HepG2 (cell line): ENCODE data around the gene ATP6V0A1. TPM values are rescaled to one million over a fixed set of nuclear protein-coding genes. Genes with fewer than 3 reads are reported as not detected.

Experiments
- CHCHD3 ChIP-seq: sonication (generic); formaldehyde crosslinking; IDR thresholded peaks from 2 replicates; pipeline ENCODE4 v1.8.0; 2022; ENCODE audit warnings: mild to moderate bottlenecking, missing genetic modification reagents, moderate library complexity
- EEA1 ChIP-seq: sonication (generic); formaldehyde crosslinking; IDR thresholded peaks from 2 replicates; pipeline ENCODE4 v1.5.1; 2020; ENCODE audit warnings: mild to moderate bottlenecking, missing genetic modification reagents, borderline replicate concordance
- FOXA1 ChIP-seq, 2 experiments: fragments of 450-650 bp in 1 of 2; sonication (generic) in 1 of 2; formaldehyde crosslinking in 1 of 2; IDR thresholded peaks; 2 replicates each; pipeline versions ENCODE4 v1.4.0 to v1.6.1; 2016 to 2020; ENCODE audit warnings: missing genetic modification reagents in 1 of 2
- HIC2 ChIP-seq: sonication (generic); formaldehyde crosslinking; IDR thresholded peaks from 2 replicates; pipeline ENCODE4 v1.9.0; 2022; ENCODE audit warnings: low read depth, missing genetic modification reagents
- HOXD1 ChIP-seq: sonication (generic); formaldehyde crosslinking; IDR thresholded peaks from 2 replicates; pipeline ENCODE4 v1.5.0; 2020; ENCODE audit warnings: missing genetic modification reagents
- JUN ChIP-seq: sonication (generic); formaldehyde crosslinking; IDR thresholded peaks from 2 replicates; pipeline ENCODE4 v1.4.0; 2020; ENCODE audit warnings: mild to moderate bottlenecking, missing genetic modification reagents
- KDM3A ChIP-seq: IDR thresholded peaks from 2 replicates; pipeline ENCODE4 v1.6.1; 2018; ENCODE audit warnings: low read depth, missing compliant biosample characterization
- MIER2 ChIP-seq: IDR thresholded peaks from 2 replicates; pipeline ENCODE4 v1.6.1; 2016; ENCODE audit warnings: missing biosample characterization, missing genetic modification reagents
- MTF1 ChIP-seq: sonication (generic); formaldehyde crosslinking; IDR thresholded peaks from 2 replicates; pipeline ENCODE4 v1.5.0; 2020; ENCODE audit warnings: missing genetic modification reagents
- RBM22 ChIP-seq: fragments of 200-400 bp; formaldehyde crosslinking; optimal IDR thresholded peaks from 2 replicates; pipeline ENCODE3; 2017; ENCODE audit warnings: mild to moderate bottlenecking, low read length, moderate library complexity
- SOX5 ChIP-seq: IDR thresholded peaks from 2 replicates; pipeline ENCODE4 v1.6.1; 2016; ENCODE audit warnings: borderline replicate concordance
- ZFY ChIP-seq: sonication (generic); formaldehyde crosslinking; IDR thresholded peaks from 2 replicates; pipeline ENCODE4 v1.4.0; 2020; ENCODE audit warnings: missing genetic modification reagents
- ZNF343 ChIP-seq: sonication (generic); formaldehyde crosslinking; IDR thresholded peaks from 2 replicates; pipeline ENCODE4 v1.4.0; 2020; ENCODE audit warnings: mild to moderate bottlenecking, missing genetic modification reagents
- ZNF354B ChIP-seq: sonication (generic); formaldehyde crosslinking; IDR thresholded peaks from 2 replicates; pipeline ENCODE4 v1.8.0; 2022; ENCODE audit warnings: mild to moderate bottlenecking, missing genetic modification reagents
- ZNF773 ChIP-seq: sonication (generic); formaldehyde crosslinking; IDR thresholded peaks from 2 replicates; pipeline ENCODE4 v1.4.0; 2020; ENCODE audit warnings: missing genetic modification reagents, borderline replicate concordance
- ZNF776 ChIP-seq: sonication (generic); formaldehyde crosslinking; IDR thresholded peaks from 2 replicates; pipeline ENCODE4 v1.4.0; 2020; ENCODE audit warnings: mild to moderate bottlenecking, missing genetic modification reagents
- ZNF782 ChIP-seq: sonication (generic); formaldehyde crosslinking; IDR thresholded peaks from 2 replicates; pipeline ENCODE4 v1.4.0; 2020; ENCODE audit warnings: missing genetic modification reagents, mild to moderate bottlenecking, borderline replicate concordance
- polyA plus RNA-seq, 8 experiments: library from polyadenylated mRNA; depleted of rRNA in 3 of 8; stranded (reverse) in 7 of 8; unstranded in 1 of 8; fragments of >200 nt; fragmentation: Illumina TruSeq in 4 of 8; extraction: Trizol in 4 of 8; gene quantifications; 2 replicates each; pipeline versions ENCODE4 v1.2.1 to v1.2.3, GENCODE V29; 2011 to 2016; ENCODE audit warnings: low read depth in 4 of 8, missing spikeins in 1 of 8, mixed read lengths in 1 of 8; ENCODE audit not compliant: insufficient read depth in 1 of 8
- total RNA-seq, 5 experiments: library from RNA; depleted of rRNA; stranded (reverse); fragments of >200 nt; fragmentation: Illumina TruSeq; extraction: Trizol; gene quantifications; 2 replicates each; pipeline ENCODE4 v1.2.3, GENCODE V29; 2016; ENCODE audit warnings: low read depth in 1 of 5
- TF ChIP-seq, protein P1 (sequence below): sonication (generic); formaldehyde crosslinking; IDR thresholded peaks from 2 replicates; pipeline ENCODE4 v1.8.0; 2022; ENCODE audit warnings: mild to moderate bottlenecking, missing genetic modification reagents; ENCODE audit not compliant: insufficient replicate concordance
- TF ChIP-seq, protein P2 (sequence below): sonication (generic); formaldehyde crosslinking; IDR thresholded peaks from 2 replicates; pipeline ENCODE4 v1.4.0; 2020; ENCODE audit warnings: missing genetic modification reagents, mild to moderate bottlenecking, borderline replicate concordance
- TF ChIP-seq, protein P3 (sequence below): sonication (generic); formaldehyde crosslinking; IDR thresholded peaks from 2 replicates; pipeline ENCODE4 v1.8.1; 2023; ENCODE audit warnings: mild to moderate bottlenecking, missing genetic modification reagents

Gene ATP6V0A1
- total and polyA plus RNA-seq, 2 of the 13 experiments (the other 11 are each of a cell fraction or from before 2014, with no cell fraction given), result 27.9 to 54.1 TPM

DNA sequence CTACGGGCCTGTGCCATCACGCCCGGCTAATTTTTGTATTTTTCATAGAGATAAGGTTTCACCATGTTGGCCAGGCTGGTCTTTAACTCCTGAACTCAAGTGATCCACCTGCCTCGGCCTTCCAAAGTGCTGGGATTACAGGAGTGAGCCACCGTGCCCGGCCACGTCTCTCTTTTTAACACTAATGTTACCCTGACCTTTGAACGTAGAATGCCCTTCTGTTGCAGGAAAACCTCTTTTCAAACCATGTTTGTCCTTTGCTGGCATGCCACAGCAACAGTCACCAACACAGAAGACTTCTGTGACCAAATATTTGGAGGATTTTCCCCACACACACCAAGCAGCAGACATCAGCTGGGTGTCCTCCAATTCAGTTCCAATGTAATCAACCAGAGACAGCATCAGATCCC is 86.2 kb downstream of the ATP6V0A1 start (continued):
- TF ChIP-seq EEA1 (no peak), HIC2 (peak; percentile 84), ZFY (CRISPR knock-in tag) (peak; percentile 50; the same call in 1 of the 2 replicates), SOX5 (CRISPR knock-in tag) (0 out of 2 replicates have a peak, but pooled peaks have one; percentile 31), MIER2 (no peak), CHCHD3 (CRISPR knock-in tag) (no peak), MTF1 (CRISPR knock-in tag) (no peak), ZNF782 (CRISPR knock-in tag) (0 out of 2 replicates have a peak, but pooled peaks have one; percentile 24), HOXD1 (no peak), ZNF343 (CRISPR knock-in tag) (no peak), FOXA1 (IDR thresholded peaks at IDR 0.05) (no peak), FOXA1 (CRISPR knock-in tag; IDR thresholded peaks at IDR 0.05) (no peak), ZNF776 (CRISPR knock-in tag) (no peak), KDM3A (CRISPR knock-in tag) (no peak), ZNF354B (no peak), RBM22 (peak; percentile 74), JUN (no peak), ZNF773 (CRISPR knock-in tag) (no peak)
- TF ChIP-seq, protein P1, sequence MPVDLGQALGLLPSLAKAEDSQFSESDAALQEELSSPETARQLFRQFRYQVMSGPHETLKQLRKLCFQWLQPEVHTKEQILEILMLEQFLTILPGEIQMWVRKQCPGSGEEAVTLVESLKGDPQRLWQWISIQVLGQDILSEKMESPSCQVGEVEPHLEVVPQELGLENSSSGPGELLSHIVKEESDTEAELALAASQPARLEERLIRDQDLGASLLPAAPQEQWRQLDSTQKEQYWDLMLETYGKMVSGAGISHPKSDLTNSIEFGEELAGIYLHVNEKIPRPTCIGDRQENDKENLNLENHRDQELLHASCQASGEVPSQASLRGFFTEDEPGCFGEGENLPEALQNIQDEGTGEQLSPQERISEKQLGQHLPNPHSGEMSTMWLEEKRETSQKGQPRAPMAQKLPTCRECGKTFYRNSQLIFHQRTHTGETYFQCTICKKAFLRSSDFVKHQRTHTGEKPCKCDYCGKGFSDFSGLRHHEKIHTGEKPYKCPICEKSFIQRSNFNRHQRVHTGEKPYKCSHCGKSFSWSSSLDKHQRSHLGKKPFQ (CRISPR knock-in tag), result no peak
- TF ChIP-seq, protein P2, sequence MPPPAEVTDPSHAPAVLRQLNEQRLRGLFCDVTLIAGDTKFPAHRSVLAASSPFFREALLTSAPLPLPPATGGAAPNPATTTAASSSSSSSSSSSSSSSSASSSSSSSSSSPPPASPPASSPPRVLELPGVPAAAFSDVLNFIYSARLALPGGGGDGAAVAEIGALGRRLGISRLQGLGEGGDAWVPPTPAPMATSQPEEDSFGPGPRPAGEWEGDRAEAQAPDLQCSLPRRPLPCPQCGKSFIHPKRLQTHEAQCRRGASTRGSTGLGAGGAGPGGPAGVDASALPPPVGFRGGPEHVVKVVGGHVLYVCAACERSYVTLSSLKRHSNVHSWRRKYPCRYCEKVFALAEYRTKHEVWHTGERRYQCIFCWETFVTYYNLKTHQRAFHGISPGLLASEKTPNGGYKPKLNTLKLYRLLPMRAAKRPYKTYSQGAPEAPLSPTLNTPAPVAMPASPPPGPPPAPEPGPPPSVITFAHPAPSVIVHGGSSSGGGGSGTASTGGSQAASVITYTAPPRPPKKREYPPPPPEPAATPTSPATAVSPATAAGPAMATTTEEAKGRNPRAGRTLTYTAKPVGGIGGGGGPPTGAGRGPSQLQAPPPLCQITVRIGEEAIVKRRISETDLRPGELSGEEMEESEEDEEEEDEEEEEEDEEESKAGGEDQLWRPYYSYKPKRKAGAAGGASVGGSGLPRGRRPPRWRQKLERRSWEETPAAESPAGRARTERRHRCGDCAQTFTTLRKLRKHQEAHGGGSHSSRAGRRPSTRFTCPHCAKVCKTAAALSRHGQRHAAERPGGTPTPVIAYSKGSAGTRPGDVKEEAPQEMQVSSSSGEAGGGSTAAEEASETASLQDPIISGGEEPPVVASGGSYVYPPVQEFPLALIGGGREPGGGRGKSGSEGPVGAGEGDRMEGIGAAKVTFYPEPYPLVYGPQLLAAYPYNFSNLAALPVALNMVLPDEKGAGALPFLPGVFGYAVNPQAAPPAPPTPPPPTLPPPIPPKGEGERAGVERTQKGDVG (CRISPR knock-in tag), result no peak
- TF ChIP-seq, protein P3, sequence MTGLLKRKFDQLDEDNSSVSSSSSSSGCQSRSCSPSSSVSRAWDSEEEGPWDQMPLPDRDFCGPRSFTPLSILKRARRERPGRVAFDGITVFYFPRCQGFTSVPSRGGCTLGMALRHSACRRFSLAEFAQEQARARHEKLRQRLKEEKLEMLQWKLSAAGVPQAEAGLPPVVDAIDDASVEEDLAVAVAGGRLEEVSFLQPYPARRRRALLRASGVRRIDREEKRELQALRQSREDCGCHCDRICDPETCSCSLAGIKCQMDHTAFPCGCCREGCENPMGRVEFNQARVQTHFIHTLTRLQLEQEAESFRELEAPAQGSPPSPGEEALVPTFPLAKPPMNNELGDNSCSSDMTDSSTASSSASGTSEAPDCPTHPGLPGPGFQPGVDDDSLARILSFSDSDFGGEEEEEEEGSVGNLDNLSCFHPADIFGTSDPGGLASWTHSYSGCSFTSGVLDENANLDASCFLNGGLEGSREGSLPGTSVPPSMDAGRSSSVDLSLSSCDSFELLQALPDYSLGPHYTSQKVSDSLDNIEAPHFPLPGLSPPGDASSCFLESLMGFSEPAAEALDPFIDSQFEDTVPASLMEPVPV (CRISPR knock-in tag), result no peak
